ENCODE data around the gene SMIM38. TPM values are rescaled to one million over a fixed set of nuclear protein-coding genes. Genes with fewer than 3 reads are reported as not detected.
"Not testable (repeated sequence)": the region's sequence is repeated elsewhere in the genome, so short reads cannot be mapped to it uniquely, and the experiment has no call there.

SMIM38 gene
- total RNA-seq, 1 donor from 2014 or later, result not detected

DNA sequence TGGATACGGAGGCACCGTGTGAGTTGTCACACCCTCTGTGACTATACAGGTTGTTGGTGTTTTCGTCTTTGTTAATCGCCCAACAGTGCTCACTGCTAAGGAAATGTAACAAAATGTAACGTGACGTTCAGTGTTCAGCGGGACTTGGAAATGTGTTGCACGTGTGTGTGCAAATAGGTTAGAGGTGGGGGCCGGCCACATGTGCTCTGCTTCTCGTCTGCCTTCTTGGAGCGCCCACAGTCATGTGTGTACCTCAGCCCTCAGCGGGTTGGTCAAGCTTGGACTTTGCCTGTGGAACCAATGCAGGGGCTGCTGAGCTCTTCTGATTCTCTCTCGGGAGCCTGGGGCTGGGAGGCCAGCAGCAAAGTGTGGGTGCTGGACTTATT is 7.4 kb upstream of the SMIM38 start:
- DNase-seq (ENCODE audit: low spot score), result no peak
- no peaks in the 10 kb centered on the region for H3K4me1 Mint-ChIP-seq (ENCODE audit: unreplicated experiment)
- TF ChIP-seq, protein P1, sequence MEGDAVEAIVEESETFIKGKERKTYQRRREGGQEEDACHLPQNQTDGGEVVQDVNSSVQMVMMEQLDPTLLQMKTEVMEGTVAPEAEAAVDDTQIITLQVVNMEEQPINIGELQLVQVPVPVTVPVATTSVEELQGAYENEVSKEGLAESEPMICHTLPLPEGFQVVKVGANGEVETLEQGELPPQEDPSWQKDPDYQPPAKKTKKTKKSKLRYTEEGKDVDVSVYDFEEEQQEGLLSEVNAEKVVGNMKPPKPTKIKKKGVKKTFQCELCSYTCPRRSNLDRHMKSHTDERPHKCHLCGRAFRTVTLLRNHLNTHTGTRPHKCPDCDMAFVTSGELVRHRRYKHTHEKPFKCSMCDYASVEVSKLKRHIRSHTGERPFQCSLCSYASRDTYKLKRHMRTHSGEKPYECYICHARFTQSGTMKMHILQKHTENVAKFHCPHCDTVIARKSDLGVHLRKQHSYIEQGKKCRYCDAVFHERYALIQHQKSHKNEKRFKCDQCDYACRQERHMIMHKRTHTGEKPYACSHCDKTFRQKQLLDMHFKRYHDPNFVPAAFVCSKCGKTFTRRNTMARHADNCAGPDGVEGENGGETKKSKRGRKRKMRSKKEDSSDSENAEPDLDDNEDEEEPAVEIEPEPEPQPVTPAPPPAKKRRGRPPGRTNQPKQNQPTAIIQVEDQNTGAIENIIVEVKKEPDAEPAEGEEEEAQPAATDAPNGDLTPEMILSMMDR (IDR thresholded peaks at IDR 0.05; ENCODE audit: unreplicated experiment), result no peak
- peaks cover 10% of the 10 kb centered on the region for H3K36me3 Mint-ChIP-seq (ENCODE audit: low read depth, unreplicated experiment)
- peaks cover 2% of the 10 kb centered on the region for H3K27me3 Mint-ChIP-seq (ENCODE audit: unreplicated experiment)
- no peak overlapping the region for H3K27ac Mint-ChIP-seq (ENCODE audit: unreplicated experiment)
- H3K4me3 Mint-ChIP-seq (ENCODE audit: unreplicated experiment), result no peak overlapping the region
- H3K9me3 Mint-ChIP-seq (ENCODE audit: unreplicated experiment), result no peaks in the 10 kb centered on the region

DNA sequence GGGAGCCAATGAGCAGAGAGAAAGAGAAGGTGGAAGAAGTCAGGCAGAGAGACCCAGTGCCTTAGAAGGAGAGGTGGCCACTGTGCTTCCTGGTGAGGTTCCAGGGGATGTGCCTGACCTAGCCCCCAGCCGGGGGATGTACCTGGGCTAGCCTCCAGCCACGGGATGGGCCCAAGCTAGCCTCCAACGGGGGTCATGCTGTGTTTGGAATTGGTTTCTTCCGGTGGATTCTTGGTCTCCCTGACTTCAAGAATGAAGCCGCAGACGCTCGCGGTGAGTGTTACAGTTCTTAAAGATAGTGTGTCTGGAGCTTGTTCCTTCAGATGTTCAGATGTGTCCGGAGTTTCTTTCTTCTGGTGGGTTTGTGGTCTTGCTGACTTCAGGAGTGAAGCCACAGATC is 6.9 kb upstream of the SMIM38 start:
- TF ChIP-seq, protein P1 (IDR thresholded peaks at IDR 0.05; ENCODE audit: unreplicated experiment), result no peak
- no peaks in the 10 kb centered on the region for H3K4me1 Mint-ChIP-seq (ENCODE audit: unreplicated experiment)
- no peaks in the 10 kb centered on the region for H3K9me3 Mint-ChIP-seq (ENCODE audit: unreplicated experiment)
- peaks cover 10% of the 10 kb centered on the region for H3K36me3 Mint-ChIP-seq (ENCODE audit: low read depth, unreplicated experiment)
- no peak for DNase-seq (ENCODE audit: low spot score)
- H3K27ac Mint-ChIP-seq (ENCODE audit: unreplicated experiment), result no peak overlapping the region
- H3K27me3 Mint-ChIP-seq (ENCODE audit: unreplicated experiment), result peaks cover 2% of the 10 kb centered on the region
- no peak overlapping the region for H3K4me3 Mint-ChIP-seq (ENCODE audit: unreplicated experiment)

DNA sequence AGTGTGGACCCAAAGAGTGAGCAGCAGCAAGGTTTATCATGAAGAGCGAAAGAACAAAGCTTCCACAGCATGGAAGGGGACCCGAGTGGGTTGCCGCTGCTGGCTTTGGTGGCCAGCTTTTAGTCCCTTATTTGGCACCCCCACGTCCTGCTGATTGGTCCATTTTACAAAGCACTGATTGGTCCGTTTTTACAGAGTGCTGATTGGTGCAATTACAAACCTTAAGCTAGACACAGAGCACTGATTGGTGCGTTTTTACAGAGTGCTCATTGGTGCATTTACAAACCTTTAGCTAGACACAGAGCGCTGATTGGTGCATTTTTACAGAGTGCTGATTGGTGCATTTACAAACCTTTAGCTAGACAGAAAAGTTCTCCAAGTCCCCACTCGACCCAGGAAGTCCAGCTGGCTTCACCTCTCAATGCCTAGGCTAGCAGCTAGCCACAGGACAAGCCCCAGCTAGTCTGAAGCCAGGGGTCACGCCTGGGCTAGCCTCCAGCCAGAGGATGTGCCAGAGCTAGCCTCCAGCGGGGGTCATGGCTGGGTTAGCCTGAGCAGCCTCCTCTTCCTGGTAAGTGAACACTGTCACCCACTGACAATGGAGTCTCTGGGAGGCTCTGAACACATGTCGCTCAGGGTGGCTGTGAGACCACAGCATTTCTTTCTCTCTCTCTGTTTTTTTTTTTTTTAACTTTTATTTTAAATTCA is 6.2 kb upstream of the SMIM38 start:
- H3K4me3 Mint-ChIP-seq (ENCODE audit: unreplicated experiment); H3K27ac Mint-ChIP-seq (ENCODE audit: unreplicated experiment); H3K9me3 Mint-ChIP-seq (ENCODE audit: unreplicated experiment); H3K27me3 Mint-ChIP-seq (ENCODE audit: unreplicated experiment); H3K36me3 Mint-ChIP-seq (ENCODE audit: low read depth, unreplicated experiment); DNase-seq (ENCODE audit: low spot score); H3K4me1 Mint-ChIP-seq (ENCODE audit: unreplicated experiment): not testable (repeated sequence)

DNA sequence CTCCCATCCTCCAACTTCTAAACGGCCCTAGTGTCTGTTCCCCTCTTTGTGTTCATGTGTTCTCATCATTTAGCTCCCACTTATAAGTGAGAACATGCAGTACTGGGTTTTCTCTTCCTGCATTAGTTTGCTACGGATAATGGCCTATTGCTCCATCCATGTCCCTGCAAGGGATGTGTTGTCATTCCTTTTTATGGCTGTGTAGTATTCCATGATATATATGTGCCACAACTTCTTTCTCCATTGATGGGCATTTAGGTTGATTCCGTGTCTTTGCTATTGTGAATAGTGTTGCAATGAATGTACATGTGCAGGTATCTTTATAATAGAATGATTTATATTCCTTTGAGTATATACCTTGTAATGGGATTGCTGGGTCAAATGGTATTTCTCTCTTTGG is 5.6 kb upstream of the SMIM38 start:
- no peaks in the 10 kb centered on the region for H3K9me3 Mint-ChIP-seq (ENCODE audit: unreplicated experiment)
- no peak overlapping the region for H3K4me3 Mint-ChIP-seq (ENCODE audit: unreplicated experiment)
- TF ChIP-seq, protein P1 (IDR thresholded peaks at IDR 0.05; ENCODE audit: unreplicated experiment), result no peak
- H3K27ac Mint-ChIP-seq (ENCODE audit: unreplicated experiment), result no peak overlapping the region
- H3K4me1 Mint-ChIP-seq (ENCODE audit: unreplicated experiment), result no peaks in the 10 kb centered on the region
- peaks cover 10% of the 10 kb centered on the region for H3K36me3 Mint-ChIP-seq (ENCODE audit: low read depth, unreplicated experiment)
- H3K27me3 Mint-ChIP-seq (ENCODE audit: unreplicated experiment), result peaks cover 4% of the 10 kb centered on the region
- DNase-seq (ENCODE audit: low spot score), result no peak

DNA sequence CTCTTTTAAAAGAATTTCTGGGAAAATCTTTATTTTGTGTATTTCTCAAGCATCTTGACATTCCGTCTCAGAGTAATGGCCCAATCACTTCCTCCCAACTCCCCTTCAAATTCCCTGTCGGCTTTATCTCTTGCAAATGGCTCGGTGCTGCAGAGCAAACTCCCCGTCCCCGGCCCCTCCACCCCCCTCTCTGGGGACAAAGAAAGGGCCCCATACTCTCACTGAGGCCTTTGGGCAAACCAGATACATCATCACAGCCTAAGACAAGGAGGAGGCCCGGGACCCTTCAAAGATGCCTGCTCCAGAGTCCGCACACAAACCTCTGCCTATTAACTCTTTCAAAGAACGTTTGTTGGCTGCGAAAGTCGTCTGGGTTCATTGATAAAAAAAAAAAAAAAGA is 3.9 kb upstream of the SMIM38 start:
- H3K4me3 Mint-ChIP-seq (ENCODE audit: unreplicated experiment), result no peak overlapping the region
- H3K9me3 Mint-ChIP-seq (ENCODE audit: unreplicated experiment), result no peaks in the 10 kb centered on the region
- TF ChIP-seq, protein P1 (IDR thresholded peaks at IDR 0.05; ENCODE audit: unreplicated experiment), result no peak
- DNase-seq (ENCODE audit: low spot score), result no peak
- peaks cover 5% of the 10 kb centered on the region for H3K27me3 Mint-ChIP-seq (ENCODE audit: unreplicated experiment)
- H3K36me3 Mint-ChIP-seq (ENCODE audit: low read depth, unreplicated experiment), result peaks cover 6% of the 10 kb centered on the region
- H3K4me1 Mint-ChIP-seq (ENCODE audit: unreplicated experiment), result peaks cover 4% of the 10 kb centered on the region
- H3K27ac Mint-ChIP-seq (ENCODE audit: unreplicated experiment), result no peak overlapping the region

All from endothelial cell (in vitro differentiated cells).